NCI-H1105 treated with DMSO at 0.1 percent for 48 hours (cell line): ENCODE measurements around the gene SGPP2.
"Not testable (repeated sequence)": the region's sequence is repeated elsewhere in the genome, so short reads cannot be mapped to it uniquely, and the experiment has no call there.

Experiments
- DNase-seq: peaks from one replicate; lab custom pipeline; 2025; lab: John Stamatoyannopoulos, UW

SGPP2 gene

GRCh38 chr2:222424276-222424728, at the start of gene SGPP2:
Gene SGPP2 (plus strand): TSS chr2:222424543. CDS start chr2:222424603, 60 bp downstream.
- DNase-seq, result peak; percentile 43

- no peak for DNase-seq
Measured at GRCh38 chr2:222375798-222376197, 48.5 kb upstream of the SGPP2 start.

- no peak for DNase-seq
Measured at GRCh38 chr2:222380456-222380855, 43.9 kb upstream of the SGPP2 start.

GRCh38 chr2:222381566-222381965, 42.8 kb upstream of the SGPP2 start:
- no peak for DNase-seq

GRCh38 chr2:222383255-222383654, 41.1 kb upstream of the SGPP2 start:
- no peak for DNase-seq

- no peak for DNase-seq
Measured at GRCh38 chr2:222391743-222392285, 32.5 kb upstream of the SGPP2 start.

- DNase-seq, result no peak
Measured at GRCh38 chr2:222393733-222394267, 30.5 kb upstream of the SGPP2 start.

GRCh38 chr2:222398446-222398885, 25.9 kb upstream of the SGPP2 start:
- DNase-seq, result peak; percentile 66

GRCh38 chr2:222399038-222399783, 25.1 kb upstream of the SGPP2 start:
- peak; percentile 94 for DNase-seq

GRCh38 chr2:222404151-222404905, 20.0 kb upstream of the SGPP2 start:
- DNase-seq, result no peak

GRCh38 chr2:222408684-222409083, 15.7 kb upstream of the SGPP2 start:
- DNase-seq, result no peak

GRCh38 chr2:222410534-222410933, 13.8 kb upstream of the SGPP2 start:
- peak; percentile 32 for DNase-seq

- DNase-seq, result not testable (repeated sequence)
Measured at GRCh38 chr2:222412334-222412733, 12.0 kb upstream of the SGPP2 start.

GRCh38 chr2:222413295-222413911, 10.9 kb upstream of the SGPP2 start:
- DNase-seq, result no peak

- no peak for DNase-seq
Measured at GRCh38 chr2:222418739-222419138, 5.6 kb upstream of the SGPP2 start.

- DNase-seq, result no peak
Measured at GRCh38 chr2:222420508-222420907, 3.8 kb upstream of the SGPP2 start.

- DNase-seq, result no peak
Measured at GRCh38 chr2:222421626-222422025, 2.7 kb upstream of the SGPP2 start.

GRCh38 chr2:222423186-222423585, 1.2 kb upstream of the SGPP2 start:
- no peak for DNase-seq

GRCh38 chr2:222423632-222424275, 589 bp upstream of the SGPP2 start:
- peak; percentile 43 for DNase-seq

- peak; percentile 44 for DNase-seq
Measured at GRCh38 chr2:222424729-222425671, 657 bp downstream of the SGPP2 start.
